NOMO-1 (cell line): ENCODE data around the gene TLL2.
A peak's percentile ranks its signal among the peaks of the same experiment; 100 is the strongest.

Experiments
- DNase-seq, 2 experiments: peaks; one replicate each; lab custom pipeline; 2025; ENCODE audit not compliant: unreplicated experiment in 2 of 2; lab: John Stamatoyannopoulos, UW

TLL2 gene

GRCh38 chr10:96334616-96335526 lies 178.9 kb downstream of the TLL2 start:
- peak in 1 of 2 experiments; percentile 42 for DNase-seq

DNA sequence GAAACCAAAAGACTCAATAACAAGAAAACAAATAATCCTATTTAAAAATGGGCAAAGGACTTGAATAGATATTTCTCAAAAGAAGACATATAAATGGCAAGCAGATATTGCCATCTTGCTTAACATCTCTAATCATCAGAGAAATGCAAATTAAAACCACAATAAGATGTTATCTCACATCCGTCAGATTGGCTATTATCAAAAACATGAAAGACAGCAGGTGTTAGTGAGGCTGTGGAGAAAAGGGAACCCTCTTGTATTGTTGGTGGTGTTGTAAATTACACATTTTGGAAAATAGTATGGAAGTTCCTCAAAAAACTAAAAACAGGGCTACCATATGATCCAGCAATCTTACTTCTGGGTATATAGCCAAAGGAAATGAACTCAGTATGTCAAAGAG lies 180.6 kb downstream of the TLL2 start:
- no peak for DNase-seq

DNA sequence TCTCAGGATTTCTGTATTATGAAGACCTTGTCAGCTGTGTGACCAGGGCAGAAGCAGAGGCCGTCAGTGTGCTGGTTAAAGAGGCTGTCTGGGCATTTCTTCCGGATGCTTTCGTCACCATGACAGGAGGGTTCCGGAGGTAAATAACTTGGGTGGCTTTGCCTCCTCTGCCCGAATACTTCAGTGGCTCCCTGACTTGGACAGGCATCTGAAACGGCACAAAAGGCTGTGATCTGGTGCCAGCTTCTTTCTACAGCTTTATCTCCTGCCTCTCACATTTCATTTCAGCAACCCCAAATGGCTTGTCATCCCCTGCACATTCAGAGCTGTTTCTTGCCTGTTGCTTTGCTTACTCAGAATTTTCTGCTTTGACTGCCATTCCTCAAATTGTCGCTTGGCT lies 186.3 kb downstream of the TLL2 start:
- DNase-seq = no peak

- no peak for DNase-seq
These were observed 187.9 kb downstream of the TLL2 start for GRCh38 chr10:96325719-96326373.

GRCh38 chr10:96324447-96324846 lies 189.3 kb downstream of the TLL2 start:
- DNase-seq = no peak

DNA sequence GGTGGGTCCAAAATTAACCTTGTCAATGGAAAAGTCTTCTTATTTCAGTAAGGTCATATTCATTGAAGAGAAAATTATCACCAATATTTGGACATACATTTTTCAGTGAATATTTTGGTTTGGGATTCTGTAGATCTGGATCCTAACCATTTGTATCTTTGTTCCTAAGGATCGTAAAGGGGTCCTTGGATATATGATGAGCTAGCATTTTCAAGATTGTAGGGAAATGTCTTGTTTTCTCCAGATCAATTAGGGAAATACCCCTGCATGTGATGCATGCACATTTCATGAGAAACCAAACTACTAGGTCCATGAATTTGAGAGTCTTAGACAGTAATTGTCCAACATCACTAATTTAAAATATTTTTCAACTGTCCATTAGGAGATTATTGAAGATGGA lies 191.5 kb downstream of the TLL2 start:
- no peak for DNase-seq

GRCh38 chr10:96321822-96322221 lies 191.9 kb downstream of the TLL2 start:
- no peak for DNase-seq

GRCh38 chr10:96319754-96320474 lies 193.8 kb downstream of the TLL2 start:
- no peak for DNase-seq

- no peak for DNase-seq
These were observed 196.5 kb downstream of the TLL2 start for GRCh38 chr10:96317067-96317833.
